Measurements from ENCODE around the gene DMD.

Gene DMD

DNA sequence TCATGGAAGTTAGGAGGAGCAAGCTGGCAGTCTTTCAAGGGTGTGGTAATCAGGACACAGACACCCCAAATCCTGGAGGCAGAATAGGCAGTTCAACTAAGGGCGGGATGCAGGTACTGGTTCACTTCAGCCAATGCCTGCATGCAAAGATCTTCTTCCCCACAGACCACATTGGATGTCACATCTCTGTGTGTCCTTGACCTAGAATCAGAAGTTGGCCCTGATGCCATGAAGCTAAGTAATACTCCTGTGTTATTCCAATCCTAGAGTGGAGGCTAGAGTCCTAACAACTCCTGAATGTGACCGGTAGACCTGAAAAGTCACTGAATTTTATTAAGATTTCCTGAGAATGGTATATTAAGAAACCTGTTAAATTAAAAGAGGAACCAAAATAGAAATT, 165.5 kb downstream of the DMD start:
- FAIRE-seq (no peak), DNase-seq (ENCODE audit: insufficient read length, low spot score) (no peak)
- TF ChIP-seq, protein P1, sequence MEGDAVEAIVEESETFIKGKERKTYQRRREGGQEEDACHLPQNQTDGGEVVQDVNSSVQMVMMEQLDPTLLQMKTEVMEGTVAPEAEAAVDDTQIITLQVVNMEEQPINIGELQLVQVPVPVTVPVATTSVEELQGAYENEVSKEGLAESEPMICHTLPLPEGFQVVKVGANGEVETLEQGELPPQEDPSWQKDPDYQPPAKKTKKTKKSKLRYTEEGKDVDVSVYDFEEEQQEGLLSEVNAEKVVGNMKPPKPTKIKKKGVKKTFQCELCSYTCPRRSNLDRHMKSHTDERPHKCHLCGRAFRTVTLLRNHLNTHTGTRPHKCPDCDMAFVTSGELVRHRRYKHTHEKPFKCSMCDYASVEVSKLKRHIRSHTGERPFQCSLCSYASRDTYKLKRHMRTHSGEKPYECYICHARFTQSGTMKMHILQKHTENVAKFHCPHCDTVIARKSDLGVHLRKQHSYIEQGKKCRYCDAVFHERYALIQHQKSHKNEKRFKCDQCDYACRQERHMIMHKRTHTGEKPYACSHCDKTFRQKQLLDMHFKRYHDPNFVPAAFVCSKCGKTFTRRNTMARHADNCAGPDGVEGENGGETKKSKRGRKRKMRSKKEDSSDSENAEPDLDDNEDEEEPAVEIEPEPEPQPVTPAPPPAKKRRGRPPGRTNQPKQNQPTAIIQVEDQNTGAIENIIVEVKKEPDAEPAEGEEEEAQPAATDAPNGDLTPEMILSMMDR (IDR thresholded peaks at IDR 0.05; ENCODE audit: insufficient read depth, missing control alignments), result no peak

DNA sequence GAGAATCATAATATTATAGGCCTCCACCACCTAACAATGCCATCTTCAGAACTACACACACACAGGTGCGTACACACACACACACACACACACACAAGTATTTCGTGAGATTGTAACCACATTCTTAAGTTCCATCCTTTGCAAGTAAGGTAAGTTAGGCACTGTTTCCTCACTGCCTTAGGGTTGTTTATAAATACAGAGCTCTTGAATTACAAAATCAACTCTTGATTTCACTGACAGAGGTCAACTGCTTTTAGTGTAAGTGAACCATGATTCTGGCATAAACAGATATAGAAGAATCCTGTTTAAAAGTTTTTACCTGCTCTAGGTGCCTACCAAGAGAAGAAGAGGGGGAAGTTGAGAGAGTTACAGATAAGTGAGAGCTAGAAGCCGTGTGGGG, 166.1 kb downstream of the DMD start:
- TF ChIP-seq, protein P1 (IDR thresholded peaks at IDR 0.05; ENCODE audit: insufficient read depth, missing control alignments), result no peak
- FAIRE-seq (no peak), DNase-seq (ENCODE audit: insufficient read length, low spot score) (no peak)

DNA sequence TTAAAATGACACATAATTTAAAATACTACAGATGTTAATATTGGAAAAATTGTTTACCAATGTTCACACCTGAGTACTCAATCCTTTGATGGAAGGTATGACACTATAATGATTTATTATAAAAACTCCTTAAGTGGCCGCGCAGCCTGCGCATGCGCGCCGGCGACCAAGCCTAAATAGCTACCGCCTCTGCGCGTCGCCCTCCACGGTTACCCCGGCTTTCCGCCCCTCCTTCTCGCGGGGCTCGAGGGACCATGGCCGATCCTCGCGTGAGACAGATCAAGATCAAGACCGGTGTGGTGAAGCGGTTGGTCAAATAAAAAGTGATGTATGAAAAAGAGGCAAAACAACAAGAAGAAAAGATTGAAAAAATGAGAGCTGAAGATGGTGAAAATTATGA, 170.2 kb downstream of the DMD start:
- FAIRE-seq, result no peak
- no peak for DNase-seq (ENCODE audit: insufficient read length, low spot score)
- TF ChIP-seq, protein P1 (IDR thresholded peaks at IDR 0.05; ENCODE audit: insufficient read depth, missing control alignments), result no peak

DNA sequence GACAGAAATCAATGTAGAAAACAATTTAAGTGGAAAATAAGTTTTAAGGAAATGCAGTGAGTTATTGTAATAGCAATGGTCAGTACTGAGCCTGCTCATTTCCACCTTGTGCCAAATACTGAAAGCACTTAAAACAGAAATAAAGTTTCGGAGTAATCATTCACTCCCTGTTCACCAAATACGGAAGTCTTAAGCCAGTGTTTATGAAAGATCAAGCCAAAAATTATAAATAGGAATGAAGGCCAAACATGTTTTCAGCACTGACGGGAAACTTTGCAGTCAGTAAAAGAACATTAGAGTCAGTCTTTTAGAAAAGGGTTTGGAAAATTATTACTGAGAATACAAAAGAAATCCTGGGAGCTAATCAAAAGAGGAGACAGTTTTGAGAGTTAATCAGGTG, 178.6 kb downstream of the DMD start:
- FAIRE-seq, result peak; percentile 81
- TF ChIP-seq, protein P1 (IDR thresholded peaks at IDR 0.05; ENCODE audit: insufficient read depth, missing control alignments), result no peak
- DNase-seq (ENCODE audit: insufficient read length, low spot score), result no peak

DNA sequence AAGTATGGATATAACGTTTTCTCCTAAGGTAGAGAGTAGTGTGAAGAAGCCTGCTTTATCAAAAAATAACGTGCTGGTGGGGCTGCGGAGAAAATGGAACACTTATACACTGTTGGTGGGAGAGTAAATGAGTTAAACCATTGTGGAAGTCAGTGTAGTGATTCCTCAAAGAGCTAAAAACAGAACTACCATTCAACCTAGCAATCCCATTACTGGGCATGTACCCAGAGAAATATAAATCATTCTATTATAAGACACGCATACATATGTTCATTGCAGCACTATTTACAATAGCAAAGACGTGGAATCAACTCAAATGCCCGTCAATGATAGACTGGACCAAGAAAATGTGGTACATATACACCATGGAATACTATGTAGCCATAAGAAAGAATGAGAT, 196.4 kb downstream of the DMD start:
- DNase-seq (ENCODE audit: insufficient read length, low spot score) (no peak), FAIRE-seq (no peak)
- TF ChIP-seq, protein P1 (IDR thresholded peaks at IDR 0.05; ENCODE audit: insufficient read depth, missing control alignments), result no peak

DNA sequence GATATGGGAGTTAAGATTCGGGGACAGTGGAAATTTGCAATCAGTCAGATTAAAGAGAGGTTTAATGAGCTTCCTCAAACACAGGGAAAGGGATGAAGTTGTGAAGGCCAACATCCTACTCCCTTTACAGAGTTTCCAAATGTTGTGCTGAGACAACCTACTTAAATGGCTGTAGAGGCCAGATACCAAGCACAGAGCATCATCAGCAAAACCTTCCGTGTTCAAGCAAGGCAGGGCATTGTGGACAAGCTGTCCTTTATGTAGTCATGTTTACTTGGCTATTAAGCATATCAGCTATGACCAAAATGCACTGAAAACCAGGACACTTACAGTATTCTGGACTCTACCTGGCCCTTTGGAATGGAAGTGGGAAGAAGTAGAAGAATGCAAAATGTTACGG, 197.3 kb downstream of the DMD start:
- DNase-seq (ENCODE audit: insufficient read length, low spot score), result no peak
- TF ChIP-seq, protein P1 (IDR thresholded peaks at IDR 0.05; ENCODE audit: insufficient read depth, missing control alignments), result no peak
- no peak for FAIRE-seq

DNA sequence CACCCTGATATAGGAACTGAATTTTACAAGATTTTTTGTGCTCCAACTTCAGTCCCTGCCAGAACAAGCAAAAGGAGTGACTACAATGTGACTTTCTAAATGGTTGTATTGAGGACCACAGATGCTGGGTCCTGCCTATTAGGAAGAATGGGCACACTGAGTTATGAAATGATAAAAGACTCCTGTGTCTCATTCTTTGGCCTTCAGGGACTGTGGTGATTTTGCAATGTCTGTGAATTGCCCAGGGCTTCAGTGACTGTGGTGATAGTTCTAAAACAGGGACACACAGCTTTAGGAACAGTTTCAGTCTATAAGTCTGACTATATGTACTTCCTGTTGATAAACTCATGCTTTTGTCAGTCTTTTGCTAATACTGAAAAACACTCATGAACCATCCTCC, 210.2 kb downstream of the DMD start:
- no peak for FAIRE-seq

More for the DNA sequence above, 210.2 kb downstream of the DMD start:
- TF ChIP-seq, protein P1 (IDR thresholded peaks at IDR 0.05; ENCODE audit: insufficient read depth, missing control alignments), result no peak
- DNase-seq (ENCODE audit: insufficient read length, low spot score), result no peak

Data from D721Med (cell line).